ENCODE measurements around the gene C15orf40.

GRCh38 chr15:82978438-82978837 is 33.0 kb downstream of the C15orf40 start:
- no peak for TF ChIP-seq CTCF (IDR thresholded peaks at IDR 0.05)
- TF ChIP-seq POLR2A (IDR thresholded peaks at IDR 0.05): no peak
- TF ChIP-seq EP300 (IDR thresholded peaks at IDR 0.05): no peak

Measured in gastroesophageal sphincter (tissue), 3 donors.